ENCODE data around the gene PNMT. TPM values are rescaled to one million over a fixed set of nuclear protein-coding genes. Genes with fewer than 3 reads are reported as not detected.

The PNMT gene
- polyA plus RNA-seq, 4 donors, result 1.4 to 7.8 (median 4.9) TPM

DNA sequence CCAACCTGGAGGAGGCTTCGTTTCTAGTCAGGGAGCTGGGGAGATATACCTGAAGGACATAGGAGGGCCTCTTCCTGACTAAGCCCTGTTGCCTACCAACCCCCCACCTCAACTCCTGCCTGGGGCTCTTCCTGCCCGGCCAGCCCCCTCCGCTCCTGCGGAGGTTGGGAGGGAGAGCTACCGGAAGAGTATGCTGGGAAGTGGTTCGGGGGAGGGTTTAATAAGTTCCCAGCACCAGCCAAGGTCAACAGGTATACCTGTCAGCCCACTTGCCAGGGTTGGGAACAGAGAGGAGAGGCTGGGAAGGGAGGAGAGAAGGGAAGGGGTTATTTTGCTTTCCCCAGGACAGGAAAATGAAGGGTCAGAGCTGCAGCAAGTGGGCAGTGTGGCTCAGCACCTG, 36.9 kb upstream of the PNMT start:
- Histone ChIP-seq H3K27me3 (ENCODE audit: control insufficient read depth in 3 of 3, insufficient read depth in 3 of 3, low read length in 3 of 3) (peaks cover 0 to 6% (median 5%) of the 10 kb centered on the region in 3 donors), H3K9me3 (ENCODE audit: control insufficient read depth in 2 of 2, insufficient read depth in 1 of 2, low read depth in 1 of 2, low read length in 1 of 2) (no peaks in the 10 kb centered on the region), H3K27ac (ENCODE audit: low read depth in 1 of 3, low read length in 2 of 3) (peak overlapping the region; percentile 78 to 91 (median 90)), H3K36me3 (ENCODE audit: control insufficient read depth in 3 of 3, insufficient read depth in 2 of 3, low read depth in 1 of 3, low read length in 3 of 3) (peaks cover 0 to 28% (median 0%) of the 10 kb centered on the region in 3 donors), H3K4me3 (ENCODE audit: low read depth in 1 of 3, low read length in 3 of 3) (no peak overlapping the region), H3K4me1 (ENCODE audit: control insufficient read depth in 3 of 3, insufficient read depth in 2 of 3, low read depth in 1 of 3, low read length in 2 of 3) (peaks cover 0 to 69% (median 2%) of the 10 kb centered on the region in 3 donors)
- DNase-seq (peak; percentile 60 to 71), FAIRE-seq (no peak)
- WGBS, 3 donors, result 2 to 20% (median 5%) methylated on average over 6 of the region's 6 CpGs

DNA sequence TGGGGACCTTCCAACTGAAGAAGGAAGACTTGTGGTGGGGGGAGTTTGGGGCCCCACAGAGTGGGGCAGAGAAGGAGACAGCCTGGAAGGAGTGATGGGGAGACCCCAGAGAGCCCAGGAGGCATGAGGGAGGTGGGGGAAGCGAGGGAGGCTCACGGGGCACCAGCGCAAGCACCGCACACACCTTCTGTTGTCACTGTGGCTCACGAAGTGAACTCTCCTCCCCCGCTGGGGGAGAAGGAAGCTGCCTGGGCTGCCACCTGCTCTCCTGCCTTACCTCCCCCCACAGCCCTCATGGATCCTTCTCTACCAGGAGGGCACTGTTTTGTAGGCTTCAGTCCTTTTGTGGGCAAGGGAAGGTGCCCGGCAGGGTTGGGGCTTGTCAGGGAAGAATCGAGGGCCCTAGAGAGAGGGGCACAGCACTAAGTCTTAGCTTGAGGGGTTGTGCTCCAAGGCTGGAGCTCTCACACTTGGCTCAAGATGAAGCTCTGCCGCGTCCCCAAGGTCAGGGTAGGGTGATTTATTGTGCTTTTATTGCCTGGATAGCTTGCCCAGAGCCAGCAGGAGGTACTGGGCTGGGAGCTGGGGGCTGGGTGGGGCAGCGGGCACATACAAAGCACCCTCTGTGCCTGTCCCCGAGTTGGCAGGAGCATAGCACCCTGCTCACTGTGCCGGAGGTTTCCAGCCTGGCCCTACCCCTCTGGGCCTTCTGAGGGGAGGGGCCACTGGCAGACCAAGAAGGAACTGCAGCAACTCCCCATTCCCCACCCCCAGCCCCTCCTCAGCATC, 35.9 kb upstream of the PNMT start:
- Histone ChIP-seq H3K4me3 (ENCODE audit: low read depth in 1 of 3, low read length in 3 of 3) (no peak overlapping the region), H3K4me1 (ENCODE audit: control insufficient read depth in 3 of 3, insufficient read depth in 2 of 3, low read depth in 1 of 3, low read length in 2 of 3) (peaks cover 0 to 66% (median 0%) of the 10 kb centered on the region in 3 donors), H3K27ac (ENCODE audit: low read depth in 1 of 3, low read length in 2 of 3) (peak overlapping the region; percentile 78 to 91 (median 90)), H3K27me3 (ENCODE audit: control insufficient read depth in 3 of 3, insufficient read depth in 3 of 3, low read length in 3 of 3) (peaks cover 0 to 4% (median 0%) of the 10 kb centered on the region in 3 donors), H3K9me3 (ENCODE audit: control insufficient read depth in 2 of 2, insufficient read depth in 1 of 2, low read depth in 1 of 2, low read length in 1 of 2) (no peaks in the 10 kb centered on the region), H3K36me3 (ENCODE audit: control insufficient read depth in 3 of 3, insufficient read depth in 2 of 3, low read depth in 1 of 3, low read length in 3 of 3) (peaks cover 0 to 29% (median 0%) of the 10 kb centered on the region in 3 donors)
- no peak for FAIRE-seq
- DNase-seq, result peak; percentile 83 to 97
- 13 to 34% (median 14%) methylated on average over 7 to 13 of the region's 13 CpGs for WGBS, 3 donors

DNA sequence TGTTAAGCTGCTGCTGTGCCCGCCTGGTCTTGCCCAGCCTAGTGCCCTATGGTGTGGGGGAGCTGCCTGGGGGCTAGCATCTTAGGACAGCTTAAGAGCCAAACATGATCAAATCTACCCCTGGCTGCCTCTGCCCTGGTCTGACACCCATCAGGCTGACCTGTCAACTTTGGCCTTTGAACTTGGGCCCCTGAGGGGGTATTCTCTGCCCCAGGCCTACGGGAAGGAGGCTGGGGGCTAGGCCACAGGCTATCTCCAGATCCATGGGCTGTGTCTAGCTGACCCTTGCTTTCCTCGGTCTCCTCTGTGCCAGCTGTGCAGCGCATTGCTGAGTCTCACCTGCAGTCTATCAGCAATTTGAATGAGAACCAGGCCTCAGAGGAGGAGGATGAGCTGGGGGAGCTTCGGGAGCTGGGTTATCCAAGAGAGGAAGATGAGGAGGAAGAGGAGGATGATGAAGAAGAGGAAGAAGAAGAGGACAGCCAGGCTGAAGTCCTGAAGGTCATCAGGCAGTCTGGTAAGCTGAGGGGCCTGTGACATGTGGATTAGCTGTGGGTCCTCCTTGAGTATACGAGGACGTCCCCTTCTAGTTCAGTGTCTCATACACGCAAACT, 34.6 kb upstream of the PNMT start:
- Histone ChIP-seq H3K4me1 (ENCODE audit: control insufficient read depth in 3 of 3, insufficient read depth in 2 of 3, low read depth in 1 of 3, low read length in 2 of 3) (peaks cover 5 to 62% (median 8%) of the 10 kb centered on the region in 3 donors), H3K27ac (ENCODE audit: low read depth in 1 of 3, low read length in 2 of 3) (peak overlapping the region; percentile 49 to 91 (median 90)), H3K9me3 (ENCODE audit: control insufficient read depth in 2 of 2, insufficient read depth in 1 of 2, low read depth in 1 of 2, low read length in 1 of 2) (no peaks in the 10 kb centered on the region), H3K27me3 (ENCODE audit: control insufficient read depth in 3 of 3, insufficient read depth in 3 of 3, low read length in 3 of 3) (no peaks in the 10 kb centered on the region), H3K36me3 (ENCODE audit: control insufficient read depth in 3 of 3, insufficient read depth in 2 of 3, low read depth in 1 of 3, low read length in 3 of 3) (peaks cover 0 to 29% (median 0%) of the 10 kb centered on the region in 3 donors), H3K4me3 (ENCODE audit: low read depth in 1 of 3, low read length in 3 of 3) (no peak overlapping the region)
- WGBS, 3 donors, result 47 to 61% (median 53%) methylated on average over 8 of the region's 8 CpGs
- FAIRE-seq (no peak), DNase-seq (no peak)

DNA sequence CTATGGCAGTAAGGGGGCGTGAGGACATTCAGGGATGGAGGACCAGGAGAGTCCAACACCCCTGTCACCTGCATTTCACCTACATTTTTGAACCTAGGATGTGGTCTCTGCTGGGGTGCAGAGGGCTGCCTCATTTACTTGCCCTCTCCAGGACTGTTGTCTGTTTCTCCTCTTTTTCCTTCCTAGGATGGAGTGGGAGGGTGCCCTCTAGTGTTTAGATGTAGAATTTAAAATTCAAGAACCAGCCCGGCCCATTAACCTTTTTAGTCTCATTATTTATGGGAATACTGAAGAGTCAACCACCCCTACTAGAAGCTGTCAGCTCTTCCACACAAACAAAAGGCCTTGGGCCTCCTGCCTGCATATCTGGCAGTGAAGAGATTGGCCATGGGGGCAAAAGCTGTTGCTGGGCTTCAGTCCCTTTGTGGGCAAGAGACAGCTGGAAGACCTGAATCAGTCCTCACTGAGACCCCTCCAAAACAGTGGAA, 33.8 kb upstream of the PNMT start:
- no peaks in the 10 kb centered on the region for H3K27me3 ChIP-seq (ENCODE audit: control insufficient read depth in 3 of 3, insufficient read depth in 3 of 3, low read length in 3 of 3)
- peaks cover 5 to 59% (median 10%) of the 10 kb centered on the region in 3 donors for H3K4me1 ChIP-seq (ENCODE audit: control insufficient read depth in 3 of 3, insufficient read depth in 2 of 3, low read depth in 1 of 3, low read length in 2 of 3)
- WGBS, 3 donors, result 34 to 45% (median 39%) methylated on average over 2 of the region's 2 CpGs
- DNase-seq, result peak; percentile 60 to 63
- H3K36me3 ChIP-seq (ENCODE audit: control insufficient read depth in 3 of 3, insufficient read depth in 2 of 3, low read depth in 1 of 3, low read length in 3 of 3), result peaks cover 0 to 31% (median 0%) of the 10 kb centered on the region in 3 donors
- no peak for FAIRE-seq
- H3K4me3 ChIP-seq (ENCODE audit: low read depth in 1 of 3, low read length in 3 of 3), result no peak overlapping the region
- H3K27ac ChIP-seq (ENCODE audit: low read depth in 1 of 3, low read length in 2 of 3), result peak overlapping the region in 1 of 3 donors; percentile 91
- H3K9me3 ChIP-seq (ENCODE audit: control insufficient read depth in 2 of 2, insufficient read depth in 1 of 2, low read depth in 1 of 2, low read length in 1 of 2), result no peaks in the 10 kb centered on the region

DNA sequence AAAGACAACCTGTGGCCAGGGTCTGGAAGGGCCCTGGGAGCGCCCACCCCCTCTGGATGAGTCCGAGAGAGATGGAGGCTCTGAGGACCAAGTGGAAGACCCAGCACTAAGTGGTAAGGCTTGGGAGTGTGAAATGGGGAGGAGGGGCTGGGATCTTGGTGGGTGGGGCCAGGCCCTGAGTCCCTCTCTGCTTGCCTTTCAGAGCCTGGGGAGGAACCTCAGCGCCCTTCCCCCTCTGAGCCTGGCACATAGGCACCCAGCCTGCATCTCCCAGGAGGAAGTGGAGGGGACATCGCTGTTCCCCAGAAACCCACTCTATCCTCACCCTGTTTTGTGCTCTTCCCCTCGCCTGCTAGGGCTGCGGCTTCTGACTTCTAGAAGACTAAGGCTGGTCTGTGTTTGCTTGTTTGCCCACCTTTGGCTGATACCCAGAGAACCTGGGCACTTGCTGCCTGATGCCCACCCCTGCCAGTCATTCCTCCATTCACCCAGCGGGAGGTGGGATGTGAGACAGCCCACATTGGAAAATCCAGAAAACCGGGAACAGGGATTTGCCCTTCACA, 32.6 kb upstream of the PNMT start:
- peaks cover 5 to 71% (median 12%) of the 10 kb centered on the region in 3 donors for H3K4me1 ChIP-seq (ENCODE audit: control insufficient read depth in 3 of 3, insufficient read depth in 2 of 3, low read depth in 1 of 3, low read length in 2 of 3)
- H3K27me3 ChIP-seq (ENCODE audit: control insufficient read depth in 3 of 3, insufficient read depth in 3 of 3, low read length in 3 of 3), result no peaks in the 10 kb centered on the region
- H3K4me3 ChIP-seq (ENCODE audit: low read depth in 1 of 3, low read length in 3 of 3), result no peak overlapping the region
- DNase-seq (no peak), FAIRE-seq (no peak)
- H3K36me3 ChIP-seq (ENCODE audit: control insufficient read depth in 3 of 3, insufficient read depth in 2 of 3, low read depth in 1 of 3, low read length in 3 of 3), result peaks cover 0 to 35% (median 0%) of the 10 kb centered on the region in 3 donors
- 81 to 89% (median 86%) methylated on average over 8 of the region's 8 CpGs for WGBS, 3 donors
- H3K9me3 ChIP-seq (ENCODE audit: control insufficient read depth in 2 of 2, insufficient read depth in 1 of 2, low read depth in 1 of 2, low read length in 1 of 2), result no peaks in the 10 kb centered on the region
- peak overlapping the region in 1 of 3 donors; percentile 86 for H3K27ac ChIP-seq (ENCODE audit: low read depth in 1 of 3, low read length in 2 of 3)

DNA sequence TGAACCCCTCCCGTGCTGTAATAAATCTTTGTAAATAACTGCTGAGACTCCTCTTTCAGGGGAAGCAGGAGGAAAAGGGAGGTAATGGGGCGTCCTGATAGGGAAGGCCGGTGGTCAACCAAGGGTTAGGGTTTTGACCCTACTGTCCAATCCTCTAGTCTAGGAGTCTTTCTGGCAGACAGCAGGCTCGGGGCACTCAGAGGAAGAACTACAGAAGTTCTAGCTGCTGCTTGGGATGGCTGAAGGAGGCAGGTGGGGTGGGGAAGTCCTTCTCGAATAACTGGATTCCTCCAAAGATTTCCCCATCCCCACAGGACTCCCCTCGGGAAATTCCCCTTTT, 31.7 kb upstream of the PNMT start:
- Histone ChIP-seq H3K27me3 (ENCODE audit: control insufficient read depth in 3 of 3, insufficient read depth in 3 of 3, low read length in 3 of 3) (no peaks in the 10 kb centered on the region), H3K27ac (ENCODE audit: low read depth in 1 of 3, low read length in 2 of 3) (peak overlapping the region; percentile 77 to 86 (median 80)), H3K36me3 (ENCODE audit: control insufficient read depth in 3 of 3, insufficient read depth in 2 of 3, low read depth in 1 of 3, low read length in 3 of 3) (peaks cover 0 to 41% (median 0%) of the 10 kb centered on the region in 3 donors), H3K9me3 (ENCODE audit: control insufficient read depth in 2 of 2, insufficient read depth in 1 of 2, low read depth in 1 of 2, low read length in 1 of 2) (no peaks in the 10 kb centered on the region), H3K4me3 (ENCODE audit: low read depth in 1 of 3, low read length in 3 of 3) (peak overlapping the region in 2 of 3 donors; percentile 81 to 95), H3K4me1 (ENCODE audit: control insufficient read depth in 3 of 3, insufficient read depth in 2 of 3, low read depth in 1 of 3, low read length in 2 of 3) (peaks cover 7 to 73% (median 12%) of the 10 kb centered on the region in 3 donors)
- no peak for FAIRE-seq
- DNase-seq, result no peak
- 14 to 23% (median 16%) methylated on average over 6 of the region's 6 CpGs for WGBS, 3 donors

DNA sequence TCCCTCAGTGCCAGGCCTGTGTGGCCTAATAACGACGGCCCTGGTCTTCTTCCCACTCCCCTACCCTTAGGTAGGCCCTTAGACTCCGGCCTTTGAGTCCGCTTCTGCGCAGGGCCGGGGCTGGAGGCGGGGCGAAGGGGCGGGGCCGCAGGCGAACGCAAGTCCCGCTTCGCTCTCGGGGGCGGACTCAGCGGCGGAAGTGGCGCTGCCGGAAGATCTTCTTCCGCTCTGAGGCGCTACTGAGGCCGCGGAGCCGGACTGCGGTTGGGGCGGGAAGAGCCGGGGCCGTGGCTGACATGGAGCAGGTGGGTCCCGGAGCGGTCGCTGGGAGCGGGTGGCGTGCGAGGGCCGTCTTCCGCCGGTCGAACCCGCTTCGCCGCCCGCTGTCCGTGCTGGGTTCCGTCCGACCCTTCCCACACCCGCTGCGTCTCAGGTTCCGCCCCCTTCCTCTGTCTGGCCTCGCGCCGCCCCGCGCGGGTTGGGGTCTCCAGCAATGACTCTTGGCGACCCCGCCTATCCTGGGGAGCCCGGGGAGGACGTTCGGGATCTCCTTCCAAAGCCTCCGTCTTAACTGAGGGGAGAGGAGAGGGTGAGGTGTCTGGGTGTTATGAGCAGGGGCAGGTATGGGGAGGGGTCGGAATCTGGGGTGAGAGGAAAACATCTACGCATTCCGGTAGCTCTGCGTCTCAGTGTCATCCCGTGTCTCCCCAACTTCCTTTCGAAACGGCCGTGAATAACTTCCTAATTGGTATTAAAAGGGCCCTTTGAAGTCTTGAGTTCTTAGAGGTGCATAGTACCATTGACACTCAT, 31.1 kb upstream of the PNMT start, which contains the start of gene STARD3:
TSS of gene STARD3 (plus strand) at position 218 of the 810 bp plus-strand sequence. CDS start 16,388 bp downstream, outside the sequence.
- peak within 1 kb of the TSS; percentile 81 to 95 (median 88) for H3K4me3 ChIP-seq (ENCODE audit: low read depth in 1 of 3, low read length in 3 of 3)
- peaks cover 0 to 47% (median 0%) of the 10 kb centered on the region in 3 donors for H3K36me3 ChIP-seq (ENCODE audit: control insufficient read depth in 3 of 3, insufficient read depth in 2 of 3, low read depth in 1 of 3, low read length in 3 of 3)
- H3K4me1 ChIP-seq (ENCODE audit: control insufficient read depth in 3 of 3, insufficient read depth in 2 of 3, low read depth in 1 of 3, low read length in 2 of 3), result peaks cover 7 to 69% (median 12%) of the 10 kb centered on the region in 3 donors
- no peaks in the 10 kb centered on the region for H3K9me3 ChIP-seq (ENCODE audit: control insufficient read depth in 2 of 2, insufficient read depth in 1 of 2, low read depth in 1 of 2, low read length in 1 of 2)
- DNase-seq (peak; percentile 92 to 97), FAIRE-seq (no peak)
- no peaks in the 10 kb centered on the region for H3K27me3 ChIP-seq (ENCODE audit: control insufficient read depth in 3 of 3, insufficient read depth in 3 of 3, low read length in 3 of 3)
- WGBS, 3 donors, result 0 to 1% (median 1%) methylated on average over 64 to 68 of the region's 69 CpGs
- peak within 1 kb of the TSS; percentile 77 to 86 (median 80) for H3K27ac ChIP-seq (ENCODE audit: low read depth in 1 of 3, low read length in 2 of 3)

All from small intestine (tissue), 7 donors.